Measurements from ENCODE around the gene SLC30A10.
"Not testable (repeated sequence)": the region's sequence is repeated elsewhere in the genome, so short reads cannot be mapped to it uniquely, and the experiment has no call there.

Gene SLC30A10

GRCh38 chr1:219928791-219929118 is 398 bp upstream of the SLC30A10 start:
- peak in 1 of 58 donors; percentile 19 for DNase-seq

- DNase-seq: peak in 1 of 58 donors; percentile 27
These were observed 930 bp downstream of the SLC30A10 start for GRCh38 chr1:219927298-219927955.

GRCh38 chr1:219926363-219926998 is 1.9 kb downstream of the SLC30A10 start:
- no peak for DNase-seq

GRCh38 chr1:219924342-219924741 is 4.0 kb downstream of the SLC30A10 start:
- DNase-seq: no peak

- DNase-seq: no peak
These were observed 10.4 kb downstream of the SLC30A10 start for GRCh38 chr1:219917851-219918466.

- DNase-seq: no peak
These were observed 11.1 kb downstream of the SLC30A10 start for GRCh38 chr1:219917281-219917680.

GRCh38 chr1:219916257-219916656 is 12.1 kb downstream of the SLC30A10 start:
- DNase-seq: no peak

- no peak for DNase-seq
These were observed 15.2 kb downstream of the SLC30A10 start for GRCh38 chr1:219913005-219913770.

GRCh38 chr1:219910716-219911115 is 17.6 kb downstream of the SLC30A10 start:
- DNase-seq: no peak

- DNase-seq: no peak
These were observed 18.9 kb downstream of the SLC30A10 start for GRCh38 chr1:219909476-219909875.

- DNase-seq: no peak
These were observed 20.2 kb downstream of the SLC30A10 start for GRCh38 chr1:219908170-219908569.

- no peak for DNase-seq
These were observed 20.6 kb downstream of the SLC30A10 start for GRCh38 chr1:219907772-219908070.

- DNase-seq: no peak
These were observed 21.2 kb downstream of the SLC30A10 start for GRCh38 chr1:219906924-219907771.

GRCh38 chr1:219906565-219906923 is 21.8 kb downstream of the SLC30A10 start:
- DNase-seq: not testable (repeated sequence)

GRCh38 chr1:219905524-219905923 is 22.8 kb downstream of the SLC30A10 start:
- no peak for DNase-seq

GRCh38 chr1:219904934-219905333 is 23.4 kb downstream of the SLC30A10 start:
- DNase-seq: no peak

GRCh38 chr1:219903353-219903871 is 24.9 kb downstream of the SLC30A10 start:
- no peak for DNase-seq

- DNase-seq: no peak
These were observed 25.4 kb downstream of the SLC30A10 start for GRCh38 chr1:219902951-219903350.

- no peak for DNase-seq
These were observed 27.5 kb downstream of the SLC30A10 start for GRCh38 chr1:219900882-219901281.

- DNase-seq: no peak
These were observed 28.2 kb downstream of the SLC30A10 start for GRCh38 chr1:219900201-219900600.

GRCh38 chr1:219898375-219898774 is 30.0 kb downstream of the SLC30A10 start:
- no peak for DNase-seq

All from anterior cingulate cortex (tissue), 58 donors.